Ovary (tissue), 9 donors: ENCODE results near the gene ZNF184. TPM values are rescaled to one million over a fixed set of nuclear protein-coding genes. Genes with fewer than 3 reads are reported as not detected.

ENCODE experiments used
- DNase-seq, 5 donors: peaks; one replicate each; pipeline ENCODE4 v3.0.0-alpha.2; 2019 to 2020
- H3K27ac ChIP-seq, 2 donors: fragments of 200-600 bp; one replicate each; pipeline versions ENCODE4 v1.5.1 to v1.8.0; 2019 to 2022
- H3K27me3 ChIP-seq: fragments of 200-600 bp; one replicate; pipeline ENCODE4 v1.8.0; 2022
- H3K36me3 ChIP-seq: fragments of 200-600 bp; sonication (generic); one replicate; pipeline ENCODE4 v1.5.1; 2019
- H3K4me1 ChIP-seq: one replicate; pipeline ENCODE4 v1.8.1; 2013; ENCODE audit warnings: mild to moderate bottlenecking, moderate library complexity; ENCODE audit not compliant: insufficient read depth
- H3K4me3 ChIP-seq: fragments of 200-600 bp; sonication (generic); one replicate; pipeline ENCODE4 v1.5.1; 2017
- H3K9me3 ChIP-seq, 2 donors: fragments of 200-600 bp in 1 of 2; sonication (generic) in 1 of 2; one replicate each; pipeline versions ENCODE4 v1.5.1 to v1.8.1; 2013 to 2019; ENCODE audit warnings: mild to moderate bottlenecking in 1 of 2, moderate library complexity in 1 of 2
- CTCF ChIP-seq, 3 donors: fragments of 450-650 bp in 2 of 3; fragments of 200-600 bp in 1 of 3; IDR thresholded peaks; one replicate each; pipeline versions ENCODE4 v1.5.1 to v1.8.0; 2016 to 2022; ENCODE audit warnings: antibody characterized with exemption in 3 of 3, mild to moderate bottlenecking in 1 of 3
- EP300 ChIP-seq: sonication (generic); formaldehyde crosslinking; IDR thresholded peaks from one replicate; pipeline ENCODE4 v1.6.1; 2017; ENCODE audit warnings: antibody characterized with exemption
- POLR2A ChIP-seq: fragments of 450-650 bp; IDR thresholded peaks from one replicate; pipeline ENCODE4 v1.6.1; 2017; ENCODE audit warnings: antibody characterized with exemption, mild to moderate bottlenecking, moderate library complexity
- WGBS, 3 donors: extraction: QIAGEN DNeasy Blood & Tissue Kit in 1 of 3; methylation state at CpG; one replicate each; pipeline versions ENCODE4 v1.1.5 to v1.1.7; 2013 to 2017; 5-methylcytosine and 5-hydroxymethylcytosine counted together
- intact Hi-C, 4 donors: fragments of 100-400 bp; cut with DNase I; formaldehyde crosslinking; loops; one replicate each; pipeline versions ENCODE4 v1.11.0 to v1.15.1; 2022 to 2023
- polyA plus RNA-seq, 2 donors: library from polyadenylated mRNA; stranded (reverse); fragments of 200-250 nt in 1 of 2; fragments of 350-450 nt in 1 of 2; fragmentation: Illumina TruSeq in 1 of 2; extraction: RNeasy Lipid Tissue Mini Kit (QIAGEN cat#74804) in 1 of 2; gene quantifications; one replicate each; pipeline ENCODE4 v1.2.3, GENCODE V29; 2013 to 2014
- total RNA-seq, 7 donors: library from RNA; depleted of rRNA in 2 of 7; stranded (reverse); fragments of >200 nt in 2 of 7; fragmentation: NEBNext Ultra II Directional in 3 of 7; extraction: Animal tissue kit (Norgen Biotek cat#: 25700) in 3 of 7; gene quantifications; one replicate each; pipeline versions ENCODE4 v1.1.0 to v1.2.4, GENCODE V29; 2016 to 2023
- donor health status: DM: no; HTN: no; CAD: no; lungs with moderate emphysema.
- donor health status: DM: no; HTN: no; CAD: no.
- donor health status: Bipolar disorder and iron deficiency.
- donor health status: DM: yes; HTN: yes; CAD: no.
- donor health status: DM: no; HTN: no; CAD: no.
- donor health status: DM: yes; HTN: yes; CAD: no.

ZNF184 gene
- total and polyA plus RNA-seq, 9 donors = 4.4 to 11.5 (median 7.9) TPM

DNA sequence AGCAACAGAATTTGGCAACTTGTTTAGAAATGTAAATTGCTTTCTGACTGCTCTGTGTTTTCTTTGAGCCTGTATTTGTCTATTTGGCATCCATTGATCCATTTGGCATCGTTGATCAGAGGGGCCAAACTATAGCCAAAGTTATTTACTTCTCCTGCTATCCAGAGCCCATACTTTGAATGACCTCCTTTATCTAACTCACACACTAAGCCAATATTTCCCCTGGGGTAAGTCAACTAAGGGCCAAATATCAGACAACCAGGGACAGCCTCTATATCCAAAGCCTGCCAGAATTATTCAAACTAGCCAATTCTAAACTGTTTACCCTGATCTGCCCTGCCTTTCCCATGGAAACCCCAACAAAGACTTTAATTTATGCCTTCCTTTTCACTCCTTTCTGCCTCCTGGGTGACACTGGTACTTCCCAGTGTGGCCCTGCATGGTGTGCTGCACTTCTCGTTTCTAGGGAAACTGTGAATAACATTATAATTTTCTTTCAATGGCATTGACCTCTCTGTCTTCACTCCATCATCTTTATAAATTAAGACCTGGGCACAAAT lies 19.8 kb upstream of the ZNF184 start:
- Histone ChIP-seq H3K27ac (no peak overlapping the region), H3K27me3 (no peaks in the 10 kb centered on the region), H3K4me1 (peaks cover 3% of the 10 kb centered on the region), H3K4me3 (no peak overlapping the region), H3K36me3 (no peaks in the 10 kb centered on the region), H3K9me3 (no peaks in the 10 kb centered on the region)
- DNase-seq = no peak
- WGBS, 3 donors = 77 to 85% (median 85%) methylated on average over 2 of the region's 2 CpGs
- intact Hi-C loops = no loop called here
- TF ChIP-seq EP300 = no peak
- TF ChIP-seq CTCF (IDR thresholded peaks at IDR 0.05) = no peak
- TF ChIP-seq POLR2A = no peak

DNA sequence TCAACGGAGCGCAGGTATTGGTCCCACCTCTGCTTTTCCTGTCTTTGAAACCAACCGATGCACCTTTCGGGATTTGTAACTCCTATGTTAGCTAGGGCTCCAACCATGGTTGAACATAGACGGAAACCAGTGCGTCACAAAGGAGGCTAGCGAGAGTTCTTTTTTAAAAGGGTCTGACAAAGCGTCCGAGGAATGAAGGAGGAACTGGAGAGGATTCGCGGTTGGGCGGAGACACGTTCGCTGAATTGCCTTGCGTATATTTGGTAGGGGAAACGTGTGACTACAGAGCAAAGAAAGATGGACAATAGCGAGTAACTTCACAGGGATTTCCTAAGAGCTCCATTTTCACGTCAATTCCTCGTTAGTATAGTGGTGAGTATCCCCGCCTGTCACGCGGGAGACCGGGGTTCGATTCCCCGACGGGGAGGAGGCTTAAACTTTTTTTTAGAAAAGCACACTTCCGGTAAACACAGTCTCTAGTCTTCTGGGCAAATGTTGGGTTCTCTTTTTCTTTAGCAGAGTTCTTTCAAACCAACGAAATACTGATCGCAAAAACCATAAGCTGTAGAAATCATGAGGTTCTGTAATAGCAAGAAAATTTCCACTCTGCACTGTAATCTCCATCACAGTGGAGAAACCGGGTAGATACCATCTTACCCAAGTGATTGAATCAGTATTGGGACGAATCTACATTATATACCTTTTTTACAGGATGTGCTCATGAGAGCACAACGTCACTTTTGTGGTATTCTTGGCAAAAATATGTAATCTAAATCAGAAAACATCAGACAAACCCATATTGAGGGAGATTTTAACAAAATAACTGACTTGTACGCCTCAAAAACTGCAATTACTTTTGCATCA lies 6.6 kb upstream of the ZNF184 start:
- peak overlapping the region; percentile 93 to 98 for H3K27ac ChIP-seq
- H3K27me3 ChIP-seq = no peaks in the 10 kb centered on the region
- peaks cover 2% of the 10 kb centered on the region for H3K4me1 ChIP-seq
- H3K4me3 ChIP-seq = peak overlapping the region; percentile 88
- no peaks in the 10 kb centered on the region for H3K36me3 ChIP-seq
- no peaks in the 10 kb centered on the region for H3K9me3 ChIP-seq
- intact Hi-C loops = loop anchor here in 3 of 4 donors (5.0 to 10.0 kb wide), 5 partner anchors 205 to 925 kb away; partner anchors contain the start of gene ZNF165 (in 1 of the 3)
- peak; percentile 77 to 92 (median 90) for DNase-seq
- 1 to 2% (median 2%) methylated on average over 33 of the region's 33 CpGs for WGBS, 3 donors
- TF ChIP-seq POLR2A = peak; percentile 25
- TF ChIP-seq EP300 = no peak

DNA sequence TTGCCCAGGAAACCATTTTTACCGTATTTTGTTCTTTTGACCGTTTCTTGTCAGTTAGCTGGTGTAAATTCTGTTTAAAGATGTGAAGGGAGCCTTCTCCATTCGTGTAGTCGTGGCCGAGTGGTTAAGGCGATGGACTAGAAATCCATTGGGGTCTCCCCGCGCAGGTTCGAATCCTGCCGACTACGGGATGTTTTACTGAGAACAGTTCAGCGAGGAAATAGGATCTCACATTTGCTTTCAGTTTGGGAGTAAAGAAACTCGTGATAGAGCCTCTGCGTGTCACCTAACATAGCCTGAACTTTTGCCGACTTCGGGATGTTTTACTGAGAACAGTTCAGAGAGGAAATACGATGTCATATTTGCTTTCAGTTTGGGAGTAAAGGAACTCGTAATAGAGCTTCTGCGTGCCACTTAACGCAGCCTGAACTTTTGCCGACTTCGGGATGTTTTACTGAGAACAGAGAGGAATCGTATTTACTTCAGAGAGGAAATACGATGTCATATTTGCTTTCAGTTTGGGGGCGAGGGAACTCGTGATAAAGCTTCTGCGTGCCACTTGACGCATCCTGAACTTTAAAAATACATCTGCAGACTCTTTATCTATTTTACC lies 5.9 kb upstream of the ZNF184 start:
- Histone ChIP-seq H3K9me3 (no peaks in the 10 kb centered on the region), H3K4me1 (peaks cover 2% of the 10 kb centered on the region), H3K36me3 (no peaks in the 10 kb centered on the region), H3K27me3 (no peaks in the 10 kb centered on the region), H3K27ac (peak overlapping the region; percentile 93 to 98), H3K4me3 (peak overlapping the region; percentile 88)
- TF ChIP-seq EP300 (no peak), CTCF (IDR thresholded peaks at IDR 0.05) (no peak), POLR2A (no peak)
- DNase-seq = peak; percentile 92 to 97 (median 94)
- WGBS, 3 donors = 0 to 1% (median 1%) methylated on average over 28 of the region's 28 CpGs
- intact Hi-C loops = loop anchor here in 3 of 4 donors (5.0 to 10.0 kb wide), 5 partner anchors 206 to 924 kb away; partner anchors contain the start of gene ZNF165 (in 1 of the 3)

DNA sequence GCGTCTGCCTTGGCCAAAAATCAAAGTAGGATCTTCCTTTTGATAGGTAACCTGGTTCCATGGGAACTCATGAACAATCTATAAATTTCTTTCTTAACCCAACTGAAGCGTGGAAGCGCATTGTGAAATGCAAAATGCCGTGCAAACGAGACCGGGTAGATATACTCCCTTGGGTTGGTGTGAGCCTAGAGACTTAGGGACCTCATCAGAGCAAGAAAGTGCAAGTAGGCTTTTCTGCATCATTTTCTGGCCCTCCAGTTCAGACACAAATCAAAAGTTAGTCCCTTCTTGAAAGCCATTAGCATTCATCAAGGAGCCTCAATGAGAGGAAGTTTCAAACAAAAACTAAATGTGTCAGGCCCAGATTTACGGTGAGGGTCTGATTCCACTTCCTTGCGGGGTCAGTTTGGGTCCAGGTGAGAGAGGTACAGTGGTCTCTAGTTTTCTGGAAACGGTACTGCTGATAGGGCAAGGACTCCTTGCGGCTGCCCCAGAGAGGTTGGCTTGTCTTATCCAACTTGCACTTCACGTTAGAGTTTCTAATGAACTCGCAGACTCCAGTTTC lies 5.3 kb upstream of the ZNF184 start:
- no peak for DNase-seq
- WGBS, 3 donors = 9 to 13% (median 12%) methylated on average over 12 of the region's 12 CpGs
- Histone ChIP-seq H3K27ac (peak overlapping the region; percentile 93 to 98), H3K9me3 (no peaks in the 10 kb centered on the region), H3K36me3 (no peaks in the 10 kb centered on the region), H3K27me3 (no peaks in the 10 kb centered on the region), H3K4me1 (peaks cover 2% of the 10 kb centered on the region), H3K4me3 (peak overlapping the region; percentile 88)
- no peak for TF ChIP-seq CTCF (IDR thresholded peaks at IDR 0.05)
- TF ChIP-seq EP300 = no peak
- TF ChIP-seq POLR2A = no peak
- intact Hi-C loops = loop anchor here in 3 of 4 donors (5.0 to 10.0 kb wide), 5 partner anchors 207 to 923 kb away; partner anchors contain the start of gene ZNF165 (in 1 of the 3)
